Coronary artery (tissue), 2 donors: ENCODE measurements around the gene SCGN.

ENCODE experiments used
- DNase-seq: peaks from one replicate; pipeline ENCODE4 v3.0.0-alpha.2; 2017; ENCODE audit warnings: low spot score
- H3K27ac ChIP-seq, 2 donors: fragments of 200-600 bp; sonication (generic); one replicate each; pipeline ENCODE4 v1.5.1; 2016 to 2019
- H3K4me3 ChIP-seq: fragments of 200-600 bp; sonication (generic); 2 replicates; pipeline ENCODE4 v1.5.1; 2016; ENCODE audit warnings: mild to moderate bottlenecking, moderate library complexity
- CTCF ChIP-seq: fragments of 200-600 bp; sonication (generic); IDR thresholded peaks from one replicate; pipeline ENCODE4 v1.5.1; 2019; ENCODE audit warnings: antibody characterized with exemption

Gene SCGN

DNA sequence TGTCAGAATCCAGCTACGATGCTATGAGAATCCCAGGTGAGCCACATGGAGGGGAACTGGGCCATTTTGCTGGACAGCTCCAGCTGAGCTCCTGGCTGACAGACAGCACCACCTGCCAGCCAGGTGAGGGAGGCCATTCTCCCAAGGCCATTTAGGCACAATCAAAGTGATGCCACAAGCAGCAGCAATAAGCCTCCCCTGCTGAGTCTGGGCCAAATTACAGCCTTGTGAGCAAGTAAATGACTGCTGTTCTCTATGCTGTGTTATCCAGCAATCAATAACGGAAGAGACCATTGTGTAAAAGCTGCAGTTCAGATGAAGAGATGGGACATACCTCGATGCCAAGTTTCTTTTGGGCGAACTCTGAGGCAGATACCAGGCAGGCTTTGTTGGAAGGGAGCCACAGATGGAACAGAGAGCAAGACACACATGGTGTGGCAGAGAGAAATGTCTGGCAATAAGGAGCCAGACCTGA, 14.0 kb upstream of the SCGN start:
- no peak for TF ChIP-seq CTCF
- Histone ChIP-seq H3K4me3 (no peak overlapping the region), H3K27ac (no peak overlapping the region)
- DNase-seq = no peak

DNA sequence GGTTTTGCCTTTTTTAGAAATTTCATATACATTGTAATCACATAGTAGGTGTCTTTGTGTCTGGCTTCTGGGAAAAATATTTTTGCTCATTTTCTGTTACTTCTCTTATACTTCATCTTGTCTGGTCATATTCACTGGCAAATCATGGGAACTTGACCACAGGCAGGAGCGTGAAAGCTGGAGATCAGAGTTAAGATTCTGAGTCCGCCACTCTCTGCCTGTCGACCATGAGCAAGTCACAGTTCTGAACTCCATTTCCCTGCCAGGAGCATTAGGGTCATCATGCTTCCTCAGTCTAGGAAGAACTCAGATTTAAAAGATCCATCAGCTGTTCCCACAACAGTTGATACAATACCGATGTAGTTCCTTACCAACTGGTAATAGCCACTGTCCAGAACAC, 12.4 kb upstream of the SCGN start:
- TF ChIP-seq CTCF = no peak
- DNase-seq = no peak
- Histone ChIP-seq H3K27ac (no peak overlapping the region), H3K4me3 (no peak overlapping the region)

- TF ChIP-seq CTCF = no peak
- Histone ChIP-seq H3K4me3 (no peak overlapping the region), H3K27ac (no peak overlapping the region)
- DNase-seq = no peak
These were observed 11.6 kb upstream of the SCGN start for GRCh38 chr6:25640446-25640845.

DNA sequence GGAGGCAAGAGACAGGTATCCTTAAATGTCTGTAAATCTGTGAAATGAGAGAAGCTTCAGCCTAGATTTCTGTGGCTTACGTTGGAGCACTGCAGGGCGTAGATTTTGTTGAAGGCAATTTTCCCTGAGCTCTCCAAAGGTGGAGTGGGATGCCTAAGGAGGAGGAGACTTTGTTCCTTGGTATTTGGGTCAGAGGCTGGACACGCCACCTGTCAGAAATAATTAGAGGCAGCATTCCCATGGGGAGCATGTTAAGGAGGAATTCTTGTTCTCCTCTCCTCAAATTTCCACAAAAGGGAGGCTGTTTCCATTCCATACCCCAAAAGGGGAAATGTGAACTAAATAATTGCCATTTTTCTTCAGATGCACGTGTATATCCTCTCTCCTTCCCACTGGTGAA, 11.1 kb upstream of the SCGN start:
- no peak for TF ChIP-seq CTCF
- Histone ChIP-seq H3K27ac (no peak overlapping the region), H3K4me3 (no peak overlapping the region)
- no peak for DNase-seq

DNA sequence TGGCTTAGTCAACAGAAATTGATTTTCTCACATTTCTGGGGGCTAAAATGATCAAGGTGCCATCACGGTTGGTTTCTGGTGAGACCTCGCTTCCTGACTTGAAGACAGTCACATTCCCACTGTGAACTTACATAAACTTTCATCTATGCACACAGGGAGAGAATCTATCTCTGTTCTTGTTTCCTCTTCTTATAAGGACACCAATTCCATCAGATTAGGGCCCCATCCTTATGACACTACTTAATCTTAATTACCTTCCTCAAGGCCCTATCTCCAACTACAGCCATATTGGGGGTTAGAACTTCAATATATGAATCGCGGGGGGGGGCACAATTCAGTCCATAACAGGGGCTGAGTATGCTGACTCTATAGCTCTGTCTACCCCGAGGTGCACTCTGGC, 10.6 kb upstream of the SCGN start:
- no peak overlapping the region for H3K4me3 ChIP-seq
- no peak for DNase-seq
- no peak for TF ChIP-seq CTCF
- H3K27ac ChIP-seq = no peak overlapping the region

GRCh38 chr6:25641940-25642666, 9.9 kb upstream of the SCGN start:
- DNase-seq = no peak
- Histone ChIP-seq H3K4me3 (no peak overlapping the region), H3K27ac (no peak overlapping the region)
- TF ChIP-seq CTCF = no peak

DNA sequence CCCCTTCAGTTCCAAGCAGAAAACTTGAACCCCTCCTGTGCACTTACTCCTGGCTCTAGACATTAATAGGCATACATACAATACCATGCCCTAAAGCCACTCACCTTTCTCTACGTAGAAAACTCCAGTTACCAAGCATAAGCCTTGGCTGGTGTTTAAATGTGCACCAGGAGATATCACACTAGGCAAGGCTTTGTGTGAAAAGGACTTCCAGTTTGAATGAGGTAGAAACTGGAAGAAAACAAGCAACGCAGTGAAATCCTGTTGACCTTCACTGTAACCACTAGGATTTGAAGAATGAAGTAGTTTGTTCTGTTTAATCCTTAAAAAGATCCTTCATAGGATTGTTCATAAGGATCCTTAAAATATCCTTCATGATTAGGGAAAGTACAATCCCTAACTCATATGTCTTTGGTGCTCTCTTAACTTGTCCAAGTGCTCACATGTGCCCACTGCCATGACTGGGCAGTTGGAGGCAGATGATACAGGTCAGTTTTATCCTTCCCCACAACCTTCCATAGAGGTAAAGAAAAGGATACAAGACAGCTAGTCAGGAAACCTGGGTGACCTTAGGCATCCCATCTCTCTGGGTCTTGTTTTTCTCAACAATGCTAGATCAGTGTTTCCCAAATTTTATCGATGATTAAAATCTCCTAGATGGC, 9.2 kb upstream of the SCGN start:
- TF ChIP-seq CTCF = no peak
- Histone ChIP-seq H3K27ac (no peak overlapping the region), H3K4me3 (no peak overlapping the region)
- no peak for DNase-seq
